NCI-H1694 treated with DMSO at 0.1 percent for 48 hours (cell line): ENCODE data around the gene RAD50.
"Not testable (repeated sequence)": the region's sequence is repeated elsewhere in the genome, so short reads cannot be mapped to it uniquely, and the experiment has no call there.

Source experiments
- DNase-seq: peaks from one replicate; lab custom pipeline; 2025; lab: John Stamatoyannopoulos, UW

Gene RAD50

GRCh38 chr5:132633587-132633986 lies 76.8 kb downstream of the RAD50 start:
- not testable (repeated sequence) for DNase-seq

DNA sequence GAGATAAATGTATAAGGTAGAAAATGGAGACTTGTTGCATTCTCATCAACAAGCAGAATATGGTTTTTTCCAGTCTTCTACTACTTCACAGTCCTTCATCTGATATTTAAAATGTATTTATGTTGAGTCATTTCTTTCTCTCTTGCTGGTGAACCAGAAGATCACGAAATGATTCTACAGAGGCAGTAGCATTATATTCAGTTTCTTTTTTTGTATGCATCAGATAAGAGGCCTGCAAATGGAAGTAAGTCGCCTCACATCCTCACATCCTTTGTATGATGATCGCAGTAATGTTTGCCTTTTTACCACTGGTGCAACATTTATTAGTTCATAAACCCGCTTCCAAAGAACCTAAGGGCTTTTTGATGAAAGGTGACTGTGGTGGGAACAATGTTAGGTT lies 79.1 kb downstream of the RAD50 start:
- DNase-seq, result no peak

- DNase-seq, result no peak
These were observed 80.5 kb downstream of the RAD50 start for GRCh38 chr5:132637241-132637640.

DNA sequence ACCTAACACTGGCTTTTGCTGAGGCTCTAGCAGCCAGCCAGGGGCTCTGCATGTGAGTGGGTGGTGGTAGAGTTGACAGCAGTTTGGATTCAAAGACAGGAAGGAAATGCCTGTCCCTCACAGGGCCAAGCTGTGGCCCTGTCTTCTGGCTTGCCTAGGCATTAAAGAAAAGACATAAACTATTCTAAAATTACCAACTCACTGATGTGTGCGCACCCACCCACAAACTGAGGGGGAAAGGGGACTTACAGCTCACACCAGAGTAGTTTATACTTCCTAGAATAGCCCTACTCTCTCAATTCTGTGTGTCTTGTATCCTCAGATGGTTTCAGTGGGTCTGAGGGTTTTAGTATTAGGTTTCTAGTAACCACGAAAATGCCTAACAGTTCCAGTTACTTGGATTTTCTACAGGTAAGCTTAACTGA lies 82.9 kb downstream of the RAD50 start:
- DNase-seq, result no peak

- no peak for DNase-seq
These were observed 83.8 kb downstream of the RAD50 start for GRCh38 chr5:132640613-132641012.

DNA sequence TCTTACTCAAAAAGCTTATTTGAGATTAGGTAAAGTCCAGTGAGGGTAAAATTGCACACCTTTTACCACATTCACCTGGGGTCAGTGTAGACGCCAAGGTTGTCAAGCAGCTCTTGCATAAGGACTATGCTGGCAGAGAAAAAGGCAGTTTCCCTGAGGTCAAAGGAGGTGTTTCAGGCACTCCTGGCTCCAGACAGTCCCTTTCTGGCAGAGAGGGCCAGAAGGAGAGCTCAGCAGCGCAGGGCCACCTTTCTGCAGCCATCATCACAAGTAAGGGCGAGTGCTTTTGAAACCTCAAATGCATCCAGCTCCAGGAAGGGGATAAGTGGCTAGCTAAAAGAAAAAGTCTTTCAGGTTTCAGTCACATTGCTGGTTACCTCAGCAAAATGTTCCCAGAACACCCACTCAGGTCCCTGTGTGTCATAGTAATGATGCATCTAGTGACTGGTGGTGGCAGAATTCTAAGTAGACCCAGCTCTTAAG lies 84.5 kb downstream of the RAD50 start:
- no peak for DNase-seq

- DNase-seq, result no peak
These were observed 85.1 kb downstream of the RAD50 start for GRCh38 chr5:132641841-132642240.

- no peak for DNase-seq
These were observed 87.4 kb downstream of the RAD50 start for GRCh38 chr5:132644177-132644576.

GRCh38 chr5:132646583-132647266 lies 89.9 kb downstream of the RAD50 start:
- DNase-seq, result no peak

GRCh38 chr5:132647473-132647872 lies 90.7 kb downstream of the RAD50 start:
- DNase-seq, result no peak

DNA sequence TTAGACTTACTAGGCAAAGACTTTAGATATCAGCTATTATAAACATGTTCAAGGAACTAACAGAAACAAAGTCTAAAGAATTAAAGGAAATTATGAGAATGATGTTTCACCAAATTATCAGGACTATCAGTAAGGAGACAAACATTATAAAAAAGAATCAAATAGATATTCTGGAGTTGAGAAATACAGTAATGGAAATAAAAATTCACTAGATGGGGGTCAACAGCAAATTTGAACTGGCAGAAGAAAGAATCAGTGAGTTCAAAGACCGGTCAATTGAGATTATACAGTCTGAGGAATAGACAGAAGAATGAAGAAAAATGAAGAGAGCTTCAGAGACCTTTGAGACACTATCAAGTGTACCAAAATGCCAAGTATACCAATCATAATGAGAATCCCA lies 91.6 kb downstream of the RAD50 start:
- DNase-seq, result no peak

DNA sequence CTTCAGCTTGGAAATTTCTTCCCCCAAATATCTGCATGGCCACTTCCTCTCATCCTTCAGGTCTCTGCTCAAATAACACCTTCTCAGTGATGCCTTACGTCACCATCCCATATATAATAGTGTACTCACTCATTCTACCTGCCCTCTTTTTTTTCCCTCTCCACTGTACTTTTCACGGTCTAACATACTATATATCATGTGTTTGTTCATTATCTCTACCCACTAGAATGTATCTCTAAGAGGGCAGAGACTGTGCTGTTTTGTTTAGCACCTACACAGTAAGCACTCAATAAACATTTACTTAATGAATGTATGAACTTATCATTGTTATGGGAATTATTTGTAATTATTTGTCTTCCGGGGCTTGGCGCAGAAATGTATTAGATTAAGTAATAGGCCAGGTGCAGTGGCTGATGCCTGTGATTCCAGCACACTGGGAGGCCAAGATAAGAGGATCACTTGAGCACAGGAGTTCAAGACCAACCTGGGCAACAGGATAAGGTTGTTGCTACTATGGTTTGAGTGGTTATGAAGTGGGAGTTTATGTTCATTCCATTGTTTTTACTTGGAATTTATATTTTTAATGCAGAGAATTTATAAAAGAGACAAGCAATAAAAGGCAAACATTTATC lies 95.2 kb downstream of the RAD50 start:
- DNase-seq, result no peak

GRCh38 chr5:132653716-132654115 lies 96.9 kb downstream of the RAD50 start:
- no peak for DNase-seq

DNA sequence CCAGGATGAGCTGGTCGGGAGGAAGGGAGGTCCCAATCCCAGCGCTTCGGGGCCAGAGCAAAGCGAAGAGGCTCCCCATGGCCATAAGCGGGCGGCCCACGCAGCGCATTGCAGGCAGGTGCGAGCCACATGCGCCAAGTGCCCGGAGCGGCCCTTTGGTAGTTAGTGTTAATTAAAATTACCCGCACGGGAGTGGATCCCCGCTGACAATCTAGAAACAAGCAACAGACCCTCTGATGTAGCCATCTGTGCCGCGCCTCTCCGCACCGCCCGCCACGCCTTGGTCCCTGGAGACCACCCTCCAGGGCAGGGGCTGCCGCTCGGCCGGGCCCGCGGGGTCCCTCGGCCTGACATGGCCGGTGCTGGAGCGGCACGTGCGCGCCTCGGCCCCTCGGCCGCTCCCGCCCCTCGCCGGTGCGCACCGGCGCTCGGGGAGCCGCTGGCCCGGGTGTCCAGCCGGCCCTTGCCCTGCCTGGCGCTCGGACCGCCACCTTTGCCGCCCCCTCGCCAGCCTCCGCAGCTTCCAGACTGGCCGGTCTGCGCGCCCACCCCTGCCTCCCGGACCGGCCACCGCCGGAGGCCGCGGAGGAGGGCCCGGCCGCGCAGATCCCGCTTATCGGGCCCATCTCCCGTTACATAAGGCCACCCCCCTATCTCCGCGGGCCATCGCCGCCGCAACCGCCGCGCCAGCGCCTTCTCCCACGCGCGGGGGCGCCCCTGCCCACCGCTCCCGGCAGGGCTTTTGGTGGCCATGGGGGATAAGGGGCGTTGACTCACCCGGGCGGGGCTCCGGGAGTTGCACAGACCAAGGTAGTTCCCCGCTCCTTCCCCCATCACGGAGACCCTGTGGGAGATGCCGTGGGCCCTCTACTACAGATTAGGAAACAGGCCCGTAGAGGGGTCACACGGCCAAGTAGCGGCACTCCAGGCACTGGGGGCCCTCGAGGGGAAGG lies 99.3 kb downstream of the RAD50 start:
- DNase-seq, result no peak

- no peak for DNase-seq
These were observed 100.1 kb downstream of the RAD50 start for GRCh38 chr5:132656774-132657355.

DNA sequence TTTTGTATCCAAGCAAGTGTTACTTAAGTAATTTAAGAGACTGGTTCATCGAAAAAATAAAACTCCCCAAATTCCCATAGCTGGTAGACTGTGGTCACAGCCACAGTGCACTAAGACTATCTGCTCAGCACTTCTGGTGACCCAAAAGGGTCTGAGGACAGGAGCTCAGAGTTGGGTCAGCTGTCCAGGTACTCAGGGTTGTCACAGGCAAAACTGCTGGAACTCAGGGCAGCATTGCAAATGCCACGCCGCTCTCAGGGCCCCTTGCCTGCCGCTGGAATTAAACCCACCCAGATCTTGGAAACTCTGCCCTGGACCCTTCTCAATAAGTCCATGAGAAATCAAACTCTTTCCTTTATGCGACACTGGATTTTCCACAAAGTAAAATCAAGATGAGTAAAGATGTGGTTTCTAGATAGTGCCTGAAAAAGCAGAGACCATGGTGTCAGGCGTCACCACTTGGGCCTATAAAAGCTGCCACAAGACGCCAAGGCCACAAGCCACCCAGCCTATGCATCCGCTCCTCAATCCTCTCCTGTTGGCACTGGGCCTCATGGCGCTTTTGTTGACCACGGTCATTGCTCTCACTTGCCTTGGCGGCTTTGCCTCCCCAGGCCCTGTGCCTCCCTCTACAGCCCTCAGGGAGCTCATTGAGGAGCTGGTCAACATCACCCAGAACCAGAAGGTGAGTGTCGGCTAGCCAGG lies 101.1 kb downstream of the RAD50 start, which contains the start of gene IL13:
IL13 (plus strand) TSS at position 498 of the 705 bp plus-strand sequence; CDS start at position 512, 14 bp downstream.
- no peak for DNase-seq

- no peak for DNase-seq
These were observed 101.9 kb downstream of the RAD50 start for GRCh38 chr5:132658381-132659302.

- DNase-seq, result no peak
These were observed 103.1 kb downstream of the RAD50 start for GRCh38 chr5:132659598-132660493.
